Right lobe of liver (tissue), 4 donors: ENCODE data around the gene DCTN2.

Experiments
- CTCF ChIP-seq, 4 donors: fragments of 200-600 bp in 3 of 4; fragments of 450-650 bp in 1 of 4; IDR thresholded peaks; one replicate each; pipeline versions ENCODE4 v1.5.1 to v1.8.0; 2016 to 2022; ENCODE audit warnings: antibody characterized with exemption in 4 of 4, mild to moderate bottlenecking in 2 of 4
- POLR2A ChIP-seq: fragments of 450-650 bp; IDR thresholded peaks from one replicate; pipeline ENCODE4 v1.6.1; 2017; ENCODE audit warnings: antibody characterized with exemption, mild to moderate bottlenecking
- donor health status: DM: no; HTN: no; CAD: no.
- donor health status: DM: no; HTN: no; CAD: no.
- donor health status: DM: no; HTN: yes; CAD: no.

GRCh38 chr12:57527184-57527583 is 19.8 kb downstream of the DCTN2 start:
- TF ChIP-seq CTCF (IDR thresholded peaks at IDR 0.05) (no peak), POLR2A (no peak)
